ENCODE results near the gene SYNGAP1. TPM values are rescaled to one million over a fixed set of nuclear protein-coding genes. Genes with fewer than 3 reads are reported as not detected.
A peak's percentile ranks its signal among the peaks of the same experiment; 100 is the strongest.

SYNGAP1 gene
- total RNA-seq, 1 experiment from 2014 or later: 18.3 TPM

GRCh38 chr6:33420491-33421343, 852 bp downstream of the SYNGAP1 start:
- BruUV-seq (replicated peaks): no TSS peak
- intact Hi-C loops (cut with micrococcal nuclease; ENCODE audit: unreplicated experiment): no loop called here
- H3K27me3 ChIP-seq (replicated peaks; ENCODE audit: control insufficient read depth, insufficient read depth, low read length): no peaks in the 10 kb centered on the region
- Mint-ChIP-seq H3K36me3 (ENCODE audit: insufficient read depth, unreplicated experiment) (peaks cover 20% of the 10 kb centered on the region), H3K9me3 (ENCODE audit: unreplicated experiment) (no peaks in the 10 kb centered on the region), H3K4me1 (ENCODE audit: low read depth, unreplicated experiment) (peaks cover 18% of the 10 kb centered on the region), H3K27ac (ENCODE audit: unreplicated experiment) (peak overlapping the region; percentile 2), H3K4me3 (ENCODE audit: unreplicated experiment) (no peak overlapping the region), H3K27me3 (ENCODE audit: insufficient read depth, unreplicated experiment) (peaks cover 7% of the 10 kb centered on the region)
- no peak for DNase-seq
- peaks cover under 1% of the 10 kb centered on the region; the same call in 1 of the 2 replicates for H3K36me3 ChIP-seq (ENCODE audit: control insufficient read depth, insufficient read depth, low read length)
- no peaks in the 10 kb centered on the region for H3K9me3 ChIP-seq
- POLR2A ChIA-PET: no interaction called here
- H3K4me3 ChIP-seq (ENCODE audit: low read depth, low read length): no peak overlapping the region
- CTCF ChIA-PET: no interaction called here
- H3K4me1 ChIP-seq: peaks cover 26% of the 10 kb centered on the region
- TF ChIP-seq CTCF (IDR thresholded peaks at IDR 0.05; ENCODE audit: insufficient read depth in 1 of 2, low read depth in 1 of 2, low read length in 1 of 2, severe bottlenecking in 1 of 2, unreplicated experiment in 1 of 2): no peak

- peaks cover 18% of the 10 kb centered on the region for H3K36me3 Mint-ChIP-seq (ENCODE audit: insufficient read depth, unreplicated experiment)
- no peak for DNase-seq
- no TSS peak for BruUV-seq (replicated peaks)
- Histone ChIP-seq H3K36me3 (ENCODE audit: control insufficient read depth, insufficient read depth, low read length) (no peaks in the 10 kb centered on the region), H3K4me3 (ENCODE audit: low read depth, low read length) (no peak overlapping the region), H3K4me1 (peaks cover 22% of the 10 kb centered on the region), H3K9me3 (no peaks in the 10 kb centered on the region), H3K27me3 (replicated peaks; ENCODE audit: control insufficient read depth, insufficient read depth, low read length) (no peaks in the 10 kb centered on the region)
- no peak for TF ChIP-seq CTCF (IDR thresholded peaks at IDR 0.05; ENCODE audit: insufficient read depth in 1 of 2, low read depth in 1 of 2, low read length in 1 of 2, severe bottlenecking in 1 of 2, unreplicated experiment in 1 of 2)
- H3K4me1 Mint-ChIP-seq (ENCODE audit: low read depth, unreplicated experiment): peaks cover 18% of the 10 kb centered on the region
- ChIA-PET POLR2A (no interaction called here), CTCF (no interaction called here)
- H3K27ac Mint-ChIP-seq (ENCODE audit: unreplicated experiment): peak overlapping the region; percentile 2
- H3K27me3 Mint-ChIP-seq (ENCODE audit: insufficient read depth, unreplicated experiment): peaks cover 7% of the 10 kb centered on the region
- H3K9me3 Mint-ChIP-seq (ENCODE audit: unreplicated experiment): no peaks in the 10 kb centered on the region
- H3K4me3 Mint-ChIP-seq (ENCODE audit: unreplicated experiment): no peak overlapping the region
- intact Hi-C loops (cut with micrococcal nuclease; ENCODE audit: unreplicated experiment): no loop called here
Measured at GRCh38 chr6:33421344-33421643, 1.4 kb downstream of the SYNGAP1 start.

GRCh38 chr6:33423777-33424176, 3.9 kb downstream of the SYNGAP1 start:
- Mint-ChIP-seq H3K27ac (ENCODE audit: unreplicated experiment) (peak overlapping the region; percentile 75), H3K9me3 (ENCODE audit: unreplicated experiment) (no peaks in the 10 kb centered on the region), H3K4me1 (ENCODE audit: low read depth, unreplicated experiment) (peaks cover 17% of the 10 kb centered on the region), H3K27me3 (ENCODE audit: insufficient read depth, unreplicated experiment) (peaks cover 7% of the 10 kb centered on the region), H3K36me3 (ENCODE audit: insufficient read depth, unreplicated experiment) (peaks cover 8% of the 10 kb centered on the region), H3K4me3 (ENCODE audit: unreplicated experiment) (peak overlapping the region; percentile 81)
- ChIA-PET POLR2A (interaction anchor here (0.6 kb wide), 1 partner anchor 126 kb away, joined by 3 read pairs; no protein-coding TSS in a partner anchor), CTCF (no interaction called here)
- Histone ChIP-seq H3K9me3 (no peaks in the 10 kb centered on the region), H3K4me1 (peaks cover 23% of the 10 kb centered on the region), H3K4me3 (ENCODE audit: low read depth, low read length) (no peak overlapping the region), H3K27me3 (replicated peaks; ENCODE audit: control insufficient read depth, insufficient read depth, low read length) (no peaks in the 10 kb centered on the region), H3K36me3 (ENCODE audit: control insufficient read depth, insufficient read depth, low read length) (no peaks in the 10 kb centered on the region)
- intact Hi-C loops (cut with micrococcal nuclease; ENCODE audit: unreplicated experiment): no loop called here
- no peak for TF ChIP-seq CTCF (IDR thresholded peaks at IDR 0.05; ENCODE audit: insufficient read depth in 1 of 2, low read depth in 1 of 2, low read length in 1 of 2, severe bottlenecking in 1 of 2, unreplicated experiment in 1 of 2)
- no TSS peak for BruUV-seq (replicated peaks)
- no peak for DNase-seq
